KMS-11 (cell line): Measurements from ENCODE around the gene ADPRM.
A peak's percentile ranks its signal among the peaks of the same experiment; 100 is the strongest.

Experiments used
- H2AFZ ChIP-seq: fragments of 200-600 bp; sonication (generic); 2 replicates; pipeline ENCODE4 v1.6.1; 2016; ENCODE audit warnings: antibody characterized with exemption, mixed run types, low read depth
- H3K27ac ChIP-seq: fragments of 200-600 bp; sonication (generic); 2 replicates; pipeline ENCODE4 v1.6.1; 2016; ENCODE audit warnings: mild to moderate bottlenecking, mixed run types
- H3K27me3 ChIP-seq: fragments of 200-600 bp; sonication (generic); 2 replicates; pipeline ENCODE4 v1.6.1; 2017; ENCODE audit warnings: mild to moderate bottlenecking, low read depth, mixed run types, moderate library complexity; ENCODE audit not compliant: insufficient read depth
- H3K36me3 ChIP-seq: fragments of 200-600 bp; sonication (generic); 2 replicates; pipeline ENCODE4 v1.6.1; 2017; ENCODE audit warnings: mild to moderate bottlenecking, mixed run types; ENCODE audit not compliant: insufficient read depth
- H3K4me1 ChIP-seq: fragments of 200-600 bp; sonication (generic); 2 replicates; pipeline ENCODE4 v1.6.1; 2016; ENCODE audit warnings: mild to moderate bottlenecking, low read depth, mixed run types; ENCODE audit not compliant: poor library complexity, severe bottlenecking
- H3K4me2 ChIP-seq: fragments of 200-600 bp; sonication (generic); 2 replicates; pipeline ENCODE4 v1.7.0; 2016; ENCODE audit warnings: mild to moderate bottlenecking, mixed run types
- H3K4me3 ChIP-seq: fragments of 200-600 bp; sonication (generic); IDR thresholded peaks from 2 replicates; pipeline ENCODE4 v1.6.1; 2017; ENCODE audit warnings: low read depth, low read length, mixed read lengths; ENCODE audit not compliant: insufficient read depth
- H3K79me2 ChIP-seq: fragments of 200-600 bp; sonication (generic); 2 replicates; pipeline ENCODE4 v1.6.1; 2016; ENCODE audit warnings: low read depth, mixed run types; ENCODE audit not compliant: insufficient read depth
- H3K9ac ChIP-seq: fragments of 200-600 bp; sonication (generic); 2 replicates; pipeline ENCODE4 v1.6.1; 2016; ENCODE audit warnings: mild to moderate bottlenecking, mixed run types
- H4K20me1 ChIP-seq: fragments of 200-600 bp; sonication (generic); 2 replicates; pipeline ENCODE4 v1.6.1; 2016; ENCODE audit warnings: mild to moderate bottlenecking, mixed run types; ENCODE audit not compliant: insufficient read depth
- TF ChIP-seq, protein P1 (sequence below): fragments of 200-600 bp; sonication (generic); conservative IDR thresholded peaks from 2 replicates; pipeline ENCODE4 v1.6.1; 2017; ENCODE audit warnings: low read depth, mild to moderate bottlenecking, antibody characterized with exemption, low read length, moderate library complexity, mixed read lengths

ADPRM gene, protein sequence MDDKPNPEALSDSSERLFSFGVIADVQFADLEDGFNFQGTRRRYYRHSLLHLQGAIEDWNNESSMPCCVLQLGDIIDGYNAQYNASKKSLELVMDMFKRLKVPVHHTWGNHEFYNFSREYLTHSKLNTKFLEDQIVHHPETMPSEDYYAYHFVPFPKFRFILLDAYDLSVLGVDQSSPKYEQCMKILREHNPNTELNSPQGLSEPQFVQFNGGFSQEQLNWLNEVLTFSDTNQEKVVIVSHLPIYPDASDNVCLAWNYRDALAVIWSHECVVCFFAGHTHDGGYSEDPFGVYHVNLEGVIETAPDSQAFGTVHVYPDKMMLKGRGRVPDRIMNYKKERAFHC

DNA sequence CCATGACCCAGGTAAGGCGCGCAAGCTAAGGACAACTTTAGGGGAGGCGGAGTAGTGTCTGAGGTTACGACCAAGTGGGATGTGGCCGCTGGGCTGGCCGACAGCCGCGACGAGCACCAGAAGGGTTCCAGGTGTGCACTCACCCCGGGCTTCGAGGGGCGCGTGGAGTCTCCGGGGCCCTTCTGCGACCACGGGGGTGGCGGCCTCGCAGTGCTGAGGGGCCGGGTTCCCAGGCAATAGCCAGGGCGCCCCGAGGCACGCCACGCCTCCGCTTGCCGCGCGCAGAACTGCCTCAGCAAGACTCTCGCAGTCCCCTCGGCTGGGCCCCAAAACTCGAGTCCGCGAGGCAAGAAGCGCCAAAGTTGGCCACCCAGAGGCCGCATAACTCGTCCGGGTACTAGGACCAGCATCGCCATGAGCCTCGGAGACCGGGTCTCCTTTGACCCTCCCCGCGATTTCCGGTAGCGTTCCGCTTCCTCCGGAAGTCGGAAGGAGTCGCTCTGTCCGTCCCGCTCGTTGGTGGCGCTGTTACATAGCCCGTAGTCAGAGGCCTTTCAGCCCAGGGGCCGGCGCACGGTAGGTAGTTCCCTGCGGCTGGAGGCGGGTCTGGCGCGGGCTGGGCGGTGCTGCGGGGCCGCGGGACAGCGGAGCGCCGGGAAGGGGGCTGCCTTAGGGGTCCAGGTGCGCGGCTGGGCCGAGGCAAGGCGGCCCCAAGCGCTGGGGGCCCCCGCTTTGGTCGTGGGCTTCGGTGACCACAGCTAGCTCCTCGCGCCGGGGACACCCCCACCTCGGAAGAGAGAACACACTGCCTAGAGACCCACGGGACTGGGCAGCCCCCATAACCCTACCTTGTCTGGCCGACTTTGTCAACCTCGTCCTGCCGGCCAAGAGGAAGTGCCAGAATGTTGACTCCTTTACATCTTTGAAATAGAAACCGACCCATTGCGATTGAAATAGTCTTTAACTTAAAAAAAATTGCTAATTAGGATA, at the start of gene ADPRM, which contains the start of gene SCO1:
ADPRM (plus strand) TSS at position 503 of the 990 bp plus-strand sequence. CDS start 7,333 bp downstream, outside the sequence.
SCO1 (minus strand) TSS at position 442 of the 990 bp plus-strand sequence; CDS start at position 416, 26 bp downstream.
- Histone ChIP-seq H3K4me3 (no peak within 1 kb of the TSS), H3K27ac (no peak within 1 kb of the TSS), H3K36me3 (no peaks in the 10 kb centered on the region), H3K27me3 (no peaks in the 10 kb centered on the region), H4K20me1 (no peaks in the 10 kb centered on the region), H3K4me1 (no peaks in the 10 kb centered on the region), H3K9ac (peak within 1 kb of the TSS; percentile 22; the same call in 1 of the 2 replicates), H3K79me2 (no peaks in the 10 kb centered on the region), H3K4me2 (peak within 1 kb of the TSS; percentile 17; the same call in 1 of the 2 replicates), H2AFZ (peak within 1 kb of the TSS; percentile 54)
- TF ChIP-seq, protein P1, sequence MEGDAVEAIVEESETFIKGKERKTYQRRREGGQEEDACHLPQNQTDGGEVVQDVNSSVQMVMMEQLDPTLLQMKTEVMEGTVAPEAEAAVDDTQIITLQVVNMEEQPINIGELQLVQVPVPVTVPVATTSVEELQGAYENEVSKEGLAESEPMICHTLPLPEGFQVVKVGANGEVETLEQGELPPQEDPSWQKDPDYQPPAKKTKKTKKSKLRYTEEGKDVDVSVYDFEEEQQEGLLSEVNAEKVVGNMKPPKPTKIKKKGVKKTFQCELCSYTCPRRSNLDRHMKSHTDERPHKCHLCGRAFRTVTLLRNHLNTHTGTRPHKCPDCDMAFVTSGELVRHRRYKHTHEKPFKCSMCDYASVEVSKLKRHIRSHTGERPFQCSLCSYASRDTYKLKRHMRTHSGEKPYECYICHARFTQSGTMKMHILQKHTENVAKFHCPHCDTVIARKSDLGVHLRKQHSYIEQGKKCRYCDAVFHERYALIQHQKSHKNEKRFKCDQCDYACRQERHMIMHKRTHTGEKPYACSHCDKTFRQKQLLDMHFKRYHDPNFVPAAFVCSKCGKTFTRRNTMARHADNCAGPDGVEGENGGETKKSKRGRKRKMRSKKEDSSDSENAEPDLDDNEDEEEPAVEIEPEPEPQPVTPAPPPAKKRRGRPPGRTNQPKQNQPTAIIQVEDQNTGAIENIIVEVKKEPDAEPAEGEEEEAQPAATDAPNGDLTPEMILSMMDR: no peak

DNA sequence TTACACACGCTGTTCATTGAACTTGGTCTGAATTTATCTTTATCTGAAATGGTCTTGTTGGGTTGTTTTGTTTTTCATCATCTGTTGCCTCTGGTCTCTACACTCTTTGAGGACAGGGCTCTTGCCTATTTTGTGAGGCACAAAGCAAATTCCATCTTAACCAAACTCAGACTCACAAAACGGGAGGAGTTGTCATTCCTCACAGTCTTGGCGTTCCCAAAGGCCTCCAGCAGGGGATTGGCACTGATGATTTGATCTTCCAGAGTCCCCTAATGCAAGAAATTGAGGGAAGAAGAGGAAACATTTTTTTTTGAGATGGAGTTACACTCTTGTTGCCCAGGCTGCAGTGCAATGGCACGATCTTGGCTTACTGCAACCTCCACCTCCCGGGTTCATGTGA, 49.0 kb upstream of the ADPRM start:
- no peaks in the 10 kb centered on the region for H3K27me3 ChIP-seq
- H3K4me1 ChIP-seq: no peaks in the 10 kb centered on the region
- TF ChIP-seq, protein P1: no peak

DNA sequence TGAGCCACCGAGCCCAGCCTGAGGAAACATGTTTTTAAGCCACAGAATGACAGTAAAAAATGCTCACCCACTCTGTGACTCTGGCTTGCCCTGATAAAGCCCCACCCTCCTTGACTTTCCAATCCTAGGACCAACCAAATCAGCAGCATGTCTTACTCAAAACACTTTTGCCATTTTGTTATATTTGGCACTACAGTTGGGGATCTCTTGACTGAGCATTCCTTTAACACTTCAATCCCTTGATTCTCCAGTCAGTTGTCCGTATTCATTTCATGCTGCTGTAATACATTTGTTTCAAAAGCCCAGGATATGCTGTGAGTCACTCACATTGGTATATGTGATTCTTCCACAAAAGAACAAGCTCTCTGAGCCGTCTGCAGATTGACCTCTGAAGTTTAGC, 48.4 kb upstream of the ADPRM start:
- TF ChIP-seq, protein P1: no peak
- no peak overlapping the region for H3K4me2 ChIP-seq
- H2AFZ ChIP-seq: no peak overlapping the region
- H3K9ac ChIP-seq: no peak overlapping the region
- no peak overlapping the region for H3K4me3 ChIP-seq
- H3K36me3 ChIP-seq: no peaks in the 10 kb centered on the region
- H3K4me1 ChIP-seq: no peaks in the 10 kb centered on the region
- H3K27me3 ChIP-seq: no peaks in the 10 kb centered on the region
- H4K20me1 ChIP-seq: no peaks in the 10 kb centered on the region
- H3K79me2 ChIP-seq: no peaks in the 10 kb centered on the region
- no peak overlapping the region for H3K27ac ChIP-seq

More for the DNA sequence above, 49.0 kb upstream of the ADPRM start:
- Histone ChIP-seq H2AFZ (no peak overlapping the region), H3K4me3 (no peak overlapping the region), H3K79me2 (no peaks in the 10 kb centered on the region), H3K27ac (no peak overlapping the region), H3K36me3 (no peaks in the 10 kb centered on the region), H3K9ac (no peak overlapping the region), H4K20me1 (no peaks in the 10 kb centered on the region), H3K4me2 (no peak overlapping the region)

DNA sequence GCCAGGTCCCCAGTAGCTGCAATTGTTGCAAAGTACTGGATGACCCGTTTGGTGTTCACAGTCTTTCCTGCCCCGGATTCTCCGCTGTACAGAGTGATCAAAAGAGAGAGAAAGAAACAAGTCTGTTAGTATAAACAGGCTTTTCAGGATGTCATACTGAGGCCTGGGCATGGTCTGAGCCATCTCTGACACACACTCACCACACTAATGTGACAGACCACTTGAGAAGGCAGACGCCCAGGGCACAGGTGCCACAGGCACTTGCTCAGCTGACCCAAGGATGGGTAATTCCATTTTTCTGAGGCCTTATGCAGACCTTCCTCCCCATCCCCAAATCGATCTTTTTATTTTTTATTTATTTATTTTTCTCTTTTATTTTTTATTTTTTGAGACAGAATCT, 47.8 kb upstream of the ADPRM start:
- Histone ChIP-seq H3K4me1 (no peaks in the 10 kb centered on the region), H3K4me2 (no peak overlapping the region), H3K4me3 (no peak overlapping the region), H3K36me3 (no peaks in the 10 kb centered on the region), H3K79me2 (no peaks in the 10 kb centered on the region), H3K27me3 (no peaks in the 10 kb centered on the region), H2AFZ (no peak overlapping the region), H3K9ac (no peak overlapping the region), H4K20me1 (no peaks in the 10 kb centered on the region), H3K27ac (no peak overlapping the region)
- TF ChIP-seq, protein P1: no peak
